ENCODE measurements around the gene PRKCZ.

Gene PRKCZ

DNA sequence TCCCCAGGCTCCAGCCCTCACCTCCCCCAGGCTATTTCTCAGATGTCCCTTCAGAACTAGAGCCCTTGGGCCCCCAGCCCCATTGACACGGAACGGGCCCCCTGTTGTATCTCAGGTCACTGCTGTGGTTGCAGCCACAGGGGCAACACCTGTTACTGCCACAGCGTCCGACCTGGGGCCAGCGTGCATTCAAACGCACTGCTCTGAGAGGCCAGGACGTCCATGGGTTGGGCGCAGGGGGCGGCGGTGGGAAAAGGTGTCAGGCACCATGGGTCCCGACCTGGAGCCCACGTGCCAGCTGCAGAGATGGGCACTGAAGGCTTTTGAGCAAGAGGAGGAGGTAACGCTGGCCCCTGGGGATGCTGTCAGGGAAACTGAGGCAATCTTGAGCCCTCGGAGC lies 131.1 kb downstream of the PRKCZ start:
- no peak for DNase-seq

DNA sequence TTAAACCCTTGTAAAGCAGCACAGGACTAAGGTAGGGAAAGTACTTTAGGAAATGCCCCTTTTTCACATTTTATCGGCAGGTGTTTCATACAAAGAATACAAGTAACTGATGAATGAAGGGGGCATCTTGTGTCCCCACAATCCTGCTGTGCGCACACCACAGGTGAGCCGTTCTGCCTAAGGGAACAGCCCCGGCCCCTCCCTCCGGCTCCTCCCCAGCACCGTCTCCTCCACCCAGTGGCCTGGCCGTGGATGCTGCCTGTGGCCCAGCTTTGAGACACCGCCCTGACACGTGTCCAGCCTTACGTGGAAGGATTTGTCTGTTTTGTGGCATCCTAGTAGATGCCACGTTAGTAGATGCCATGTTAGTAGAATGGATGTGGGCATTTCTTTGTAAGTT lies 131.5 kb downstream of the PRKCZ start:
- DNase-seq: no peak

DNA sequence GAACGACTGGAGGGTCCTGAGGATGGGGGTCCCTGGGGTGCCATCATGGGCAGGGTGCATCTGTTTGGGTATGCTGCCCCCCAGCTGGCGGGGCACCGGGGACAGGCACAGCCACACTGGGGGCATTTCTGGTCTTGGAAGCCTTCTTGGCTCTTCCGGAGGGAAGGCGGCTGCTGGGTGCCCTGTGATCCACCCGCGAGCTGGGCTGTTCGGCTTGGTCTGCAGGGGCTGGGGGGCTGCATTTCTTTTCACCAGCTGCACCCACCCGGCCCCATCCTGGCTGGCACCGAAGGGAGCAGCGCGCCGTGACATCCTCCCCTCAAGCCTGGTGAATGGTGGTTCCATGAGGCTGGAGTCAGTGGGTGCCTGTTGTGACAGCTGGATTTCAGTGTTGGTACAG lies 132.2 kb downstream of the PRKCZ start:
- no peak for DNase-seq

DNA sequence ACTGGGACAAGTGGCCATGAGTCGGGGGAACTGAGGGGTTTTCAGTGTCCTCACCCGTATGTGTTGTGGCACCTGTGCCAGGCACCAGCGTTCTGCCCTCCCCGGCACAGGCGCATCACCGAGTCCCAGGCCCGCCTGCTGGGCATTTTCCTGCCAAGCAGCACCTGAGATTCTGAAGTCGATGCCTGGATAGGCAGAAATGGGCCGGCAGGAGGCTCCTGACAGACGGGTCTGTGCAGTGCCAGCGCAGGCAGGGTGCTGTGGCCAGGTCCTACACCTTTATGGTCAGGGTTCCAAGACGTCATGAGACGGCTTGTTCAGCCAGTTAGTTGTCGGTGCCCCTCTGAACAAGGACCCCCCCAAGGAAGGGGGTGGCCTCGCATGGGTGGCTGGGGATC lies 133.7 kb downstream of the PRKCZ start:
- DNase-seq: no peak

DNA sequence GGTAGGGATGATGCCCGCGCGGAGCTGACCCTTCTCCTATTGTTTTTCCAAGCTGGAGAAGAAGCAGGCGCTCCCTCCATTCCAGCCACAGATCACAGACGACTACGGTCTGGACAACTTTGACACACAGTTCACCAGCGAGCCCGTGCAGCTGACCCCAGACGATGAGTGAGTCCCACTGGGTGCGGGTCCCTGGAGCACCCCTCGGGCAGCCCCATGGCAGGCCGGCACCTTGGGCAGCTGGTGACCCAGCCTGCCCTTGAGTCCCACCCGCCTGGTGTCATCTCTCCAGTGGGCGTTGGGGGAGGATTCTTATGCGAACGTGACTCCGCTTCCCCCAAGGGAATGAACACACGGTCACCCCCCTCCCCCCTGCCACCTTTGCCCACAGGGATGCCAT lies 134.3 kb downstream of the PRKCZ start:
- no peak for DNase-seq

DNA sequence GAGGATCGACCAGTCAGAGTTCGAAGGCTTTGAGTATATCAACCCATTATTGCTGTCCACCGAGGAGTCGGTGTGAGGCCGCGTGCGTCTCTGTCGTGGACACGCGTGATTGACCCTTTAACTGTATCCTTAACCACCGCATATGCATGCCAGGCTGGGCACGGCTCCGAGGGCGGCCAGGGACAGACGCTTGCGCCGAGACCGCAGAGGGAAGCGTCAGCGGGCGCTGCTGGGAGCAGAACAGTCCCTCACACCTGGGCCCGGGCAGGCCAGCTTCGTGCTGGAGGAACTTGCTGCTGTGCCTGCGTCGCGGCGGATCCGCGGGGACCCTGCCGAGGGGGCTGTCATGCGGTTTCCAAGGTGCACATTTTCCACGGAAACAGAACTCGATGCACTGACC lies 134.7 kb downstream of the PRKCZ start:
- DNase-seq: no peak

DNA sequence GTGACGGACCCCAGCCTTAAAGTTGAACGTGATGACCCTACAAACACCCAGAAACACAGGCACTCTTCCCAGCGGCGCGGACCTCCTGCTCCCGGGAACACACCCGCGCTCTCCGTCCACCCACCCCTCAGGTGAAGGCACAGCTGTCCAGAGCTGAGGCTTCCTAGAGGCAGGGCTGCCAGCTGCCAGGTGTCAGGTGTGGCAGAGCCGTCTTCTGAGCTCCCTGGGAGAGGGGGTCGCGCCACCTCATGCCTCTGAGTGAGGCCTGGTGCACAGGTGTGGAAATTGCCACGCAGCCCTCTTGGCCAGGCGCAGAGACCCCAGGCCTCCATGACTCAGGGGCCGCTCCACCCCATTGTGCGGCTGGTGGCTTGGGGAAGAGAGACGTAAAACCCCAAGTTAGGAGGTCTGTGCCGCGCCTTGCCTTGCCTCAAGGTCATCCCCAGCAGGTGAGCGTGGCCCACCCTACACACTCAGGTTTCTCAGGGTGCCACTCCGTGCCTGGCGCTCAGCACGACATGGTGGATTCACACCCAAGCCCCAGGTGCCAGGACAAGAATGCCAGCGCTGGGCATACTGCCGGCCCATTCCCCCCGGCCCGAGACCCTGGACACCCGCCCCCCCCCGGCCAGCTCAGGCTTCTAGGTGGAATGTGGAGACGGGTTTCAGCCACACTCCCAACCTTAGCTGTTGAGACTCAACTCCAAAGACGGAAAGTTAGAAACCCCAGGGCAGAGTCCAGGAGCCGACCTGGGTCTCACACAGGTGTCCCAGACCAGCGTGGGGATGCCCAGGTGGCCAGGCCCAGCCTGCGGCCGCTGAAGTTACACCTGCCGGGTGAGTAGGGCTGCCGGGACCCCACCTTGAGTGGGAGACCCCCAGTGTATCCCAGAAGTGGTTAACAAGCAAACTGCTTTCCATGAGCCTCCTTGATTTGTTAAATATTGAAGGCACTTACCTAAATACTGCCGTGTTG lies 136.0 kb downstream of the PRKCZ start:
- DNase-seq: no peak

DNA sequence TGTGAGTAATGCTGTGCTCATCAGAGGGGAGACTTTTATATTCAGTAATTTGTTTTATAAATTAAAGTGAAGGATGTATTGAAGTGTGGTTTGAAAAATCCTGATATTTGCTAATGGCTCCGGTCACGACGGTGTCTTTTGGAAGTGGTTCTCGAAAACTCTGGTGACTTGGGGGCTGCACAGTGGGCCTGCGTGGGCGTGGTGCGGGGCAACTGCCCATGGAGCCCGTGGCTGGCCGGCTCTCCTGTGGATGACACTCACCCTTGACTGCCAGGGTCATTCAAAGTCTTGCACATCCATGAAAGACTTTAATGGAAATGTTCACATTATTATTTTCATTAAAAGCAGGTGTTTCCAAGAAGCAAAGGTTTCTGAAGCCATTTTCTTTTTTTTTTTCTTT lies 136.7 kb downstream of the PRKCZ start:
- DNase-seq: no peak

DNA sequence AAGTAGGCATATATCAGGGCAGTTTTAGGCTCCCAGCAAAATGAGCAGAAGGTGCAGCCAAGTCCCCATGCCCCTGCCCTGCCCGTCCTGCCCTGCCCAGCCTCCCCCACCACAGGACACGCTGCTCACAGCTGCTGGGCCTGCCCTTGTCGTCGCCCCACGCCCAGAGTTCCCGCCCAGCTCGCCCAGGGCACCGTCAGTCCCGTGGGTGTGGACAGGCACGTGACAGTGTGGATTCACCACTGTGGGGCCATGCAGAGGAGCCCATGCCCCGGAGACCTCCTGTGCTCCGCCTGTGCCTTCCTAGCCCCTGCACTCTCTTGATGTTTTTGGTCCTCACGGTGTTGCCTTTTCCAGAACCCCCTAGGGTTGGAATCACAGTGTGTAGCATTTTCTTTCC lies 137.4 kb downstream of the PRKCZ start:
- no peak for DNase-seq

DNA sequence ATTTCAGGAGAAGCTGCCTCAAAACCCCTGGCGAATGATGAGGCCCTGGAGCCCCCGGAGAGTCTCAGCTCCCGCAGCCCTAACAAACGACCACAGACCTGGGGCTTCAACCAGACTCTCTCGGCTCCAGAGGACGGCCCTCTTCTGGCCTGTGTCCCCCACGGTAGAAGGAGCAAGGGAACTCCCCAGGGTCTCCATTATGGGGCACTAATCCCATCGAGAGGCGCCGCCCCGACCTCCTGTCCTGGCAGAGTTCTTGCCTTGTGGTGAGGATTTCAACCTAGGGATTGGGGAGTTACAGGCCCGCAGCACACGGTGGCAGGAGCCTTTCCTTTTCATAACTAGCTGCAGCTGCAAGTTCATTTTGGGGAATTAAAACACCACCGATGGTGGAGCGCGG lies 138.1 kb downstream of the PRKCZ start:
- DNase-seq: no peak

DNA sequence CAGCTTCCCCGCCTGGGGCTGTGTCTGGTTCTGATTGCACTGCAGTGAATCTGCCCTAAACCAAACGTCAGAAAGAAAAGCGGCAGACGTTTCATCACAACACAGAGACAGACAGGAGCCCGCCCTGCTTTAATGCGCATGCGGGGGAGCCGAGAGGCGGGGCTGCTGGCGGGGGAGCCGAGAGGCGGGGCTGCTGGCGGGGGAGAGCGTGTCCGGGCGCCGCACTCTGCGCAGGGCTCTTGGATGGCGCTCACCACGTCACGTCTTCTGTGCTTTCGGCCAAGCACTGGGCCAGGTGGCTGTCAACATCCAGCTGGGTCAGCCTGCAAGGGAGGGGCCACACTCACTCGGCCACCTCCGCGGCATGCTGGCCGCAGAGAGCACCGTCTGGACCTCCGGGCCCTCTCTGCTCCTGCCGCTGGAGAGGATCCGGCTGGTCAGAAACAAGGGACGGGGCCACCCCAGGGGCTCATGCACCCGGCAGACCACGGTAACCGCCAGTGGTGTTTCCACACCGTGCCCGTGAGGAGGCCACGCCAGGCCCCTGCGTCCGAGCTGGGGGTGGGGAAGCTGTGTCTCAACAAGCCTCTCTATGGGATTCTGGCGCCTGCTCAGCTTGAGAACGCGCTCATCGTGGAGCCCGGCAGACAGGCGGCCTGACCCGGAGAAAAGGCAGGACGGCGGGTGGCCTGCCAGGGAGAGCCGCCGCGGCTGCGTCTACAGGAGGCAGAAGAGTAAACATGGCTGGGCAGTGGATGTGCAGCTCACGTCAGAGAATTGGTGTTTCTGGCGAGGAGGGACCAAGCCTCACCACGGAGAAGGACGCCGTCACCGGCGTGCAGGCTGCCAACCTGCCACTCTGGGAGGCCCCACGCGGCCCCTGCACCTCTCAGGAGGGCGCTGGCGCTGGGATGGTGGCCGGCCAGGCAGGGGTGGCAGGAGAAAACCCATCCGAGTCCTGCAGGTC lies 139.5 kb downstream of the PRKCZ start:
- DNase-seq: peak; percentile 90

DNA sequence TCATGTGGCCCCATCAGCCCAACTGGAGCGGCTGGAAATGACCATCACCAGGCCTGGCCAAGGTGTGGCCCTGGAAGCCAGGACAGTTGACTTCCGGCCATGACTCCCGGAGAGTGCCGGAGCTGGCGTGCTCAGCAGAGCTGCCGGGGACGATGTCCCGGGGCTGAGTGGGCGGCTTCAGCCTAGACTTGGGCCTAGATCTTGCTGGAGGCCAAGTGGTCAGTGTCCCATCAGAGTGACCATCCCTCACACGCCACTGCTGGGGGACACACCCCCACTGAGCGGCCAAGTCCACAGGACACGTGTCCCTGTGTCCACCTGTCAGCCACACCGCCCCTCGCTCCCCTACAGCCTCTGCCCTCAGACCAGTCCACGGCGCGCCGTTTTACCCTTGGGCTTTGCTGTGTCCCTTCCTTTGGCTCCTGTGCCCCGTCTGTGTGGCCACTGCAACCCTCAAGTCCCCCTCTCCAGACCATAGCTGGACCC lies 140.3 kb downstream of the PRKCZ start:
- DNase-seq: no peak

DNA sequence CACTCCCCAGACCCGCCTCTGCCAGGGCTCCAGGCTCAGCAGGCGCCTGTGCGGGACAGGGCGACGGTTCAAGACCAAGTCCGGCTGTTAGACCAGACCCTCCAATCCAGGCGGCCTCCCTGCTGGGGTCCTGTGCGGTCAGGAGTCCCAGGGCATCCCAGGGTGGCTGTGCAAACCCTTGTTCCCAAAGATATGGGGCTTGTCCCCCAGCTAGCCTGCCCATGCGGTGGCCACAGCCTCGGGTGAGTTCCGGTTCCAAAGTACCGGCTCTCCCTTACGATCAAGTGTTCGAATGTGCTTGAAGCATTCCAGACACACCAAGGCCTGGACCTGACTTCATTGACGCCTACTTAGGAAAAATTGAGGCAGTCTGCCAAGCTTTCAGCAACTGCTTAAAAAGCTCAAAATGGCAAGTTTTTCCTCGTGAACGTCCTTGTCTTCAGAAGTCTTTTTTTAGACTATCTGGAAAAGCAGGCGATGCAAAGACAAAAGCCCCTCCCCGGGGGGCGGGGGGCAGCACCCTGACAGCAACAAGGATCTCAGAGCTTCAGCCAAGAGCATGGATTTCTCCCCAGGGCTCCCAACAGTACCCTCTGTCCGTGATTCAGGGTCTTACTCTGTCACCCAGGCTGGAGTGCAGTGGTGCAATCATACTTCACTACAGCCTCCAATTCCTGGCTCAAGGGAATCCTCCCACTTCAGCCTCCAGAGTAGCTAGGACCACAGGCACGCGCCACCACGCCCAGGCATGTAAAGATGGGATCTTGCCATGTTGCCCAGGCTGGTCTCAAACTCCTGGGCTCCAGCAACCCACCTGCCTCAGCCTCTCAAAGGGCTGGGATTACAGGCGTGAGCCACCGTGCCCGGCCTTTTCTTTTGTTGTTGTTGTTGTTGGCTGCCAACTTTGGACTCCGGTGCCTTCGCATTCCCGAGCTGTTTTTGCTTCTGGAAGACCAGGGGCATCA lies 142.1 kb downstream of the PRKCZ start:
- DNase-seq: no peak

DNA sequence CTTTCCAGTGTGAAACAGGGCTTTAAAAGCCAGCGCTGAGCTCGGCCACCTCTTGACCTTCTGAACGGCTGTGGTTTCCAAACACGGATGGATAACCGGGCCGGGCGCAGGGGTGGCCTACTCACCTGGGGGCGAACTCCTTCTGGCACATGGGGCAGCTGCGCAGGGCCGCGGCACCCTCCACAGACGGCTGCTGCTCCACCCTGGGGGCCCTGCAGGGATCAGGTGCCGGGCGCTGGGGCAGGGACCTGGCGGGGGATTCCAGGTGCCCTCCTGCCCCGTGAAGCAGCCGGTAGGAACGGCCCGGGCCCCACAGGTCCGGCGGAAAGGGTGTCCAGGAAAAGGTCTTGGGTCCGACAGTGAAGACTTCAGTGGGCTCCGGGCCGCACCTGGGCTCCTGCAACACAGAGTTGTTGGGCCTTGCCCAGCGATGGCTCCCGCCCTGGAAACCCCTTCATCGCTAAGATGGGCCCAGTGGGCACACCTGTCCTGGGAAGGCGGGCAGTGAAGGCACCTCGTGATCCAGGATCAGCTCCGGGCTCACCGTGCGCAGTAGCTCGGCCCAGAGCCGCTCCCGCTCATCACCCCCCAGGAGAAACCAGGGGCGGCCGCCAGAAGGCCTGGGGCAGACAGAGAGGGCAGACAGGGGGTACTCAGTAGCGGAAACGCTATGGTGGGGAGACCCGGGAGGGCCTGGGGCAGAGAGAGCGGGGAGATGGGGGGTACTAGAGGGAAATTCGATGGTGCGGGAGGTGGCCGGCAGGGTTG lies 143.5 kb downstream of the PRKCZ start:
- no peak for DNase-seq

DNA sequence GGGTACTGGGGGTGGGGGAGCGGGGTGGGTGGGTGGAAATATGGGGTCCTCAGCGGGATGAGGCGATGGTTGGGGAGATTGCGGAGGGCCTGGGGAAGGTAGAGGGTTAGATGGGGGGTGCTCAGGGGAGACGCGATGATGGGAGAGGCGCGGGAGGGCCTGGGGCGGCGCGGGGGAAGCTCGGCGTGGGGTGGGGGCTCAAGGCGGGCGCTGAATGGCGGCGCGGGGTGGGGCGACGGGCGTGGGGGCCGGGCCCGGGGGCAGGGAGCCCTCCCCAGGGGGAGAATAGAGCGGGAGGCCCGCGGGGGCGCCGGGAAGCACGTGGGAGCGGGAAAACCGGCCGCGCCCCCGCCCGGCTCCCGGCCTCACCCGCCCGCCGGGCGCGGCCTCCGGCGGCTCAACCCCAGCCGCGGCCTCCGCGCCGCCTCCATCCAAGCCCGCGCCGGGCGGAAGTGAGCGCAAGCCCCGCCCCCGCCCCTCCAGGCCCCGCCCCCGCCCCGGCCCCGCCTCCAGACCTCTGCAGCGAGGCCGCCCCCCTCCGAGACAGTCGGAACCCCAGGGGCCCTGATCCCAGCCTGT lies 144.2 kb downstream of the PRKCZ start, which contains the start of gene FAAP20:
Gene FAAP20, minus strand, starts transcription at position 454 of the 579 bp plus-strand sequence. Its CDS starts 23 bp downstream, at position 431.
- DNase-seq: peak; percentile 67

DNA sequence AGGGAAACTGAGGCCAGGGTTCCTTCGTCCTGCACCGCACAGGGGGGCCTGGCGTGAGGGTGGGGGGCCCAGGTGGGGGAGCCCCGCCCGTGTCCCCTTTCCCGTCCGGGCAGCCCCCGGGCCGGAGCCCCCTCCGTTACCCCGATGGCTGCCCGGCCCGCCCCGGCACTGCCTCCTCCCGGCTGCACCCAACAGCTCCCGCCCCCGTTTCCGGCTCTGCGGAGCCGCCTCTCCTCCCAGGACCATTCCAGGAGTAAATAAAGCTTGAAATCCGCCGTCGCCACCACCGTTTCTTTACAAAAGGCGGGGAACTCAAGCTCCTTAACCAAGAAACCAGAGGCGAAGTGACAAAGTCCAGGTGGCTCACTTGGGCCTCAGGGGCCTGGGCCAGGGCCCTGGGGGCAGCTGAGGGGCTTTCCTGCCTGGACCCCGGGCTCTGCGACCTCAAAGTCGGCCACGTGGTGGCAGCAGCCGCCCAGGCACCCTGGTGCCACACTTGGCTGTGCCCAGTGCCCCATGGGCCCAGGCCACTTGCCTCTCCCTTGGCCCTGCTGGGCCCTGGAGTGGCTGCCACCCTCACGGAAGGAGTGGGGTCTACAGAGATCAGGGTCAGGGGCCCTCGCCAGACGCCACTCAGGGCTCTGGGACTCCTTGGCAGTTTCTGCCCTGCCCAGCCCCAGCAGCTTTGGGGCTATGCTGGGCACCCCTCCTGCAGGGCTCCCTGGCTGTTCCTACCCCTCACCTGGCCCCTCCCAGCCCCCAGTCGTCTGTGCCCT lies 144.9 kb downstream of the PRKCZ start:
- peak; percentile 86 for DNase-seq

DNA sequence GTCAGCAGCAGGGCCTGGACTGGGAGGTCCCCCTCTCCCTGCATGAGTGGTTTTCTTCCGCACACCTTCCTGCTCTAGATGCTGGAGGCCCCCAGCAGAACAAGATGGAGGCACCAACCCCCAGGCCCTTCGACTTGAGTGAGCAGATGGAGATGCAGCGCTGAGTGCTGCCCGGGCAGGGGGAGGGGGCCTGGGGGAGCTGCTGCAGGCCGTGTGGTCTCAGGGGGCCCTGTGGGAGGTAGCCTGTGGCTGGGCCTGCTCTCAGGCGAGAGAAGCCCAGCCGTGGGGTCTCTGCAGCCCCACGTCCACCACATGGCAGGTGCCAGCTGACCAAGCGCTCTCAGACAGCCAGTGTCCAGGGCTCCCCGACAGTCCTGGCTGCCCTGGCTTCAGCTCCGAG lies 145.6 kb downstream of the PRKCZ start:
- DNase-seq: no peak

DNA sequence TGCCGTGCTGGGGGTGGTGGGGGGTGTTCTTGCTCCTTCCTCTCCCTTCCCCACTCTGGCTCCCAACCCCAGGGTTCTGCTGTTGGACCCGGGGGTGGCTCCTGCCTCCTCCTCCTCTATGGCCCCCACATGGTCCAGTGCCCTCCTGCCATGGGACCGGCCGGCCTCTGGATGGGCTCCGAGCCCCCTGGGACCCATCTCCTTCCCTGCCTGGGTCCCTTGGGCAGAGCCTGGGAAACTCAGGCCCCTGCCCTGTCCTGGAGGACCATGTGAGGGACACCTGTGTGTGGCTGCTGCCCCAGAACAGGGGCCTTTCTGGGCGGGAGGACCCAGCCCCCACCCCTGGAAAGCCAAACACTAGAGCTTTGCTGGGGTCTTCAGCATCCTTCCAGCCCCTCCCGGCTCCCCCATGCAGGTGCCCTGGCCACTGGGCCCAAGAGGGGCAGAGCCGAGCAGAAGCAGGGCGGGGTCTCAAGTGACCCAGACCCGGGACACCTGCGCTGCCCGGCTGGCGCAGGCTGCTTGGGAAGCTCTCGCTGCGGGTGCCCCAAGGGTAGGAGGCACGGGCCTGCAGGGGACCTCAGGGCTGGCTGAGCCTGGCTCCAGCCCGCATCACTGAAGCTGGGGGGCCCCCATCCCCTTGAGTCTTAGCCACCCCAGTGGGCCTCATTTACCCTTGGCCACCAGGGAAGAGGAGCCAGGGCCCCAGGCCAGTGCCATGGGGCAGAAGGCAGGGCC lies 146.9 kb downstream of the PRKCZ start:
- no peak for DNase-seq

DNA sequence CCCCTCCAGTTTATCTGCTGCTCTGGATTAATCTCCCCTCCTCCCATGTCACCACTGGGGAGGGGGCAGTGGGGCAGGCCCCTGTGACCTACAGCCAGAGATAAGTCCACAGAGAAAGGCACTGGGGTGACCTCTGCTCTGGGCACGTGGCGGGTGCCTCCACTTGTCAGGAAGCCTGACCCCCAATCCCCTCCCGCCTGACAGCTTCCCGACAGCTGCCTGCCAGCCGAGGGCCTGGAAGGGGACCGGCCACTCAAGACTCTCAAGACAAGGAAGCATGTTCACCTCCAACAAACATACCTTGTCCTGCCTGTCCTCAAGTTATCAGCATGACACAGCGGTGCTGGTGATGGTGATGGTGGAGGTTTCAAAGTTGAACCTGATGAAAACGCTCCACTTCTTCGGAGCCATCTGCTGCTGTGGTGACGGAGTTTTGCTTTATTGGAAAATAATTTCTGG lies 147.5 kb downstream of the PRKCZ start:
- DNase-seq: no peak
